GM19035 (cell line): ENCODE results near the gene VPS26B.
"Not testable (repeated sequence)": the region's sequence is repeated elsewhere in the genome, so short reads cannot be mapped to it uniquely, and the experiment has no call there.

Experiments used
- ATAC-seq: cut with Tn5 transposase; IDR thresholded peaks from one replicate; pipeline ENCODE4 v1.9.1; 2021; ENCODE audit not compliant: unreplicated experiment

VPS26B gene

GRCh38 chr11:134278356-134278755, 53.9 kb downstream of the VPS26B start:
- no peak for ATAC-seq

- not testable (repeated sequence) for ATAC-seq
Measured at GRCh38 chr11:134281635-134282034, 57.2 kb downstream of the VPS26B start.

DNA sequence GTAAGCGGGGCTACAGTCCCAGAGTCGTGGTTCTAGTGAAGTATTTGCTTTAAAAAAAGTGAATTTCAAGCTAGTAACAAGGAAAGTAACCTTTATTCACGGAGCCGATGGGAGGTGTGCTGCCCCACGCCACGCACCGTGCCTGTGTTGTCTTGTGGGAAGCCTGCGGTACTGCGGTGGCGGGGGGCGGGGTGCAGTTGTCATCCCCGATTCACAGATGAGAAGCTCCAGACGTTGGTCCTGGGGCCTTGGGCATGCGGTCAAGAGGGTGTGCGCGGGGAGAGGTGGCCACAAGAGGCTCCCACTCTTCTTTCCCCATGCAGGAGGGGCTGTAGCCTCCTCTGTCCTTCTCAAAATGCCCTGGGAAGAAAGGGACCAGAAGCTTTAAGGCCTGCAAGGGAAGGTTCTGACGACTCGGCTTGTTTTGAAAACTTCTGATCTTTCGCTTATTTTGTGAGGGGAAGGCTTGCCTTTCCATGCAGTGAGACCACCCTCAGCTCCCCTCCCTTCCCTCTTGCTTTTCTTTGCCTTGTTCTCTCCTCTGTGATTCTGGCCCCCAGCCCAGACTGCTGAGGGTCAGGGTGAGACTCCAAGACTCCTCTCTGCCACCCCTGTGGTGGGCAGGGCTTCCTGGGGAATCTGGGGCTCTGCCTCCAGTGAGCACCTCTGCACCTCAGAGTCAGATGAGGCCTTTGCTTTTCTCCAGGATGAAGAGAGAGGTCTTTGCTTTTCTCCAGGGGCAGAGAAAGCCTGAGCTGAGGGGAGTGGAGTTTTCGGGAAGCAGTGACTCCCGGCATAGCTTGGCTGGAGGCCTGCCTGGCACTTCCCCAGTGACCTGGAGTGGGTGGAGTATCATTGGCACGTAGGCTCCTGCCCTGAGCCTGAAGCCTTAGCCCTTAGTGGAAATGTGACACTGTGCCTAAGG, 57.9 kb downstream of the VPS26B start:
- ATAC-seq = no peak

GRCh38 chr11:134283461-134284230, 59.2 kb downstream of the VPS26B start:
- ATAC-seq = no peak

DNA sequence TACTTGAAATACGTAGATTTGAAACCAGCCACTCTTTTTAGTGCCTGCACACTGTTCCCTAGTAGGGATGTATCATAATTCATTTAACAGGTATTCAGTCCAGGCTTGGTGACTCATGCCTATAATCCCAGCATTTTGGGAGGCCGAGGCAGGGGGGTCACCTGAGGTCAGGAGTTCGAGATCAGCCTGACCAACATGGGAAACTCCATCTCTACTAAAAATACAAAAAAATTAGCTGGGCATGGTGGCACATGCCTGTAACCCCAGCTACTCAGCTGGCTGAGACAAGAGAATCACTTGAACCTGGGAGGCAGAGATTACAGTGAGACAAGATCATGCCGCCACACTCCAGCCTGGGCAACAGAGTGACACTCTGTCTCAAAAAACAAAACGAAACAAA, 59.9 kb downstream of the VPS26B start:
- not testable (repeated sequence) for ATAC-seq

GRCh38 chr11:134287561-134287960, 63.1 kb downstream of the VPS26B start:
- no peak for ATAC-seq

DNA sequence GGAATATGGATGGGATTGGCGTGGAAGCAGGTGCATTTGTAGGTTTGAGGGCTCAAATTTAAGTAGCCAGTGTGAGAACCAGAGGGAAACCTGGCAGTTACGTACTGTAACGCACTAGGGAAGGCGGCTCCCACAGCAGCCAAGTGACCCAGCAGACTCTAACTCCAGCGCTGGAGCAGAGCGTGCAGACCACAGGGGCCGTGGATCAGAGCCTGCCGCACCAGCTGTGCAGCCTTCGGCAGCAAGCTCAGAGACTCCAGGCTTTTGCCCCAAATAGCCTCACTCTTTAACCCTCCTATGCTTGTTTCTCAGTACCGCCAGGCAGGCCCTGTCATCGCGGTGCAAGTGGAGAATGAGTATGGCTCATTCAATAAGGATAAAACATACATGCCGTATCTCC, 64.0 kb downstream of the VPS26B start:
- no peak for ATAC-seq

DNA sequence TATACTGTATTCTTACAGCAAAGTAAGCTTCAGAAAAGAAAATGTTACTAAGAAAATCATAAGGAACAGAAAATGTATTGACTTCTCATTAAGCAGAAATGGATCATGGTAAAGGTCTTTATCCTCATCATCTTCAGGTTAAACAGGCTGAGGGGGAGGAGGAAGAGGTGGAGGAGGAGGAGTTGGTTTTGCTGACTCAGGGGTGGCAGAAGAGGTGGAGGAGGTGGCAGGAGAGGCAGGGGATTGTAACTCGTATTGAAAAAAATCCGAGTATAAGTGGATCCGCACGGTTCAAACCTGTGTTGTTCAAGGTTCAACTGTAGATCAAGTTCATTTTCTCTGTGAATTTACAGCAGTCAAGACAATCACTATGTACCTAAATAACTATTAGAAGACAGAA, 64.7 kb downstream of the VPS26B start:
- no peak for ATAC-seq

DNA sequence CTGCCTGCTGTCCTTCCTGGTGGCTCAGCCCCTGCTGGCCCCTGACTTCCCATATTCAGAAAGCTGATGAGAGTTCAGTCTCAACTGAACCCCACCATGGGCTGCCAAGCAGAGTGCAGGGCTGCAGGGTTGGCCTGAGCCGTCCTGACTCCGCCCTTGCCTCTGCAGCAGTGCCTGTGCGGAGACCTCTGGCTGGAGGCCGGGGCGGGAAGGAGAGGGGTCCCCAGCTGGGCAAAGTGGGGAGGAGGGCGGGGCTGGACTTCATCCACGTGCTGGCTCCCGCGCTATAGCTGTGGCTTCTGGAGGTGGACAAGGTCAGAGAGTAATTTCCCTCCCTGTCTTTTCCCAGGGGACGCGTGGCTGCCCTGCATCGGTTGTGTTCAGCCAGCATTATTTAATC, 65.3 kb downstream of the VPS26B start:
- no peak for ATAC-seq

GRCh38 chr11:134290646-134291045, 66.2 kb downstream of the VPS26B start:
- ATAC-seq = no peak

GRCh38 chr11:134291196-134291595, 66.7 kb downstream of the VPS26B start:
- ATAC-seq = no peak

DNA sequence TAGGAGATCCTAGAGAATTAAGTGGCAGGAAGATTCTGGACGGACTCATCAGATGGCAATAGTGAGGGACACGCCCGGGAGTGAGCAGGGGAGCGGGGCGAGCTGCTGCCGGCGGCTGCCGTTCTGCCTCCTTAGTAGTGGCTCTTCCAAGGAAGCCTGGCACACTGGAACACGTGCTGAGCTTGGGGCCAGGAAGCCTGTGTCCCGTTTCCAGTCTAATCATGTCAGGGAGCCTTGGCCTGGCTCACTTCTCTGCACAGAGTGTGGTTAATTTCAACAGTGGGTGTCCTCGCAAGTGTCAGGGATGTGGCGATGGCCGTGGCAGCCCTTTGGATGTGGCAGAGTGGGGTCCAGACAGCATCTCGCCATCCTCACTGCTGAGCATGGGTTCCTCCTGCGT, 68.2 kb downstream of the VPS26B start:
- no peak for ATAC-seq

- ATAC-seq = no peak
Measured at GRCh38 chr11:134293119-134294113, 68.9 kb downstream of the VPS26B start.

DNA sequence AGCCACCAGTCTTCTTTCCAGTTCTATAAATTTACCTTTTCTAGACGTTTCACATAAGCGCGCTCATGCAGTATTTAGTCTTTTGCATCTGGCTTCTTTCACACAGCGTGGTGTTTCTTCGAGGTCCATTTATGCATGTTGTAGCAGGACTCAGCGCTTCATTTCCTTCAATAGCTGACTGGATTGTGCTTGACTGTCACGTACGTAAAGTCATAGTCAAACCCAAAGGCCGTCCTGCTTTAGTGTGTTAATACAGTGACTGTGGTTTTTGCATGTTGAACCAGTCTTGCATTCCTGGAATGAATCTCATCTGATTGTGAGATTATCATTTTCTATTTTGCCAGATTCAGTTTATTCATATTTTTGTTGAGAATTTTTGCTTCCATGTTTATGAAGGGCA, 70.2 kb downstream of the VPS26B start:
- no peak for ATAC-seq
